Sigmoid colon (tissue), 7 donors: Measurements from ENCODE around the gene ACSL4. TPM values are rescaled to one million over a fixed set of nuclear protein-coding genes. Genes with fewer than 3 reads are reported as not detected.

Experiments
- DNase-seq: peaks from one replicate; pipeline ENCODE4 v3.0.0-alpha.2; 2019
- H3K27ac ChIP-seq, 4 donors: fragments of 200-600 bp; sonication (generic); one replicate each; pipeline ENCODE4 v1.5.1; 2016 to 2019; ENCODE audit warnings: mild to moderate bottlenecking in 1 of 4
- H3K27me3 ChIP-seq, 3 donors: fragments of 200-600 bp; sonication (generic); one replicate each; pipeline ENCODE4 v1.5.1; 2019; ENCODE audit warnings: mild to moderate bottlenecking in 1 of 3
- H3K36me3 ChIP-seq, 4 donors: fragments of 200-600 bp; sonication (generic); one replicate each; pipeline ENCODE4 v1.5.1; 2016 to 2019
- H3K4me1 ChIP-seq, 4 donors: fragments of 200-600 bp; sonication (generic); one replicate each; pipeline ENCODE4 v1.5.1; 2017 to 2019
- H3K4me3 ChIP-seq, 4 donors: fragments of 200-600 bp; sonication (generic); one replicate each; pipeline ENCODE4 v1.5.1; 2017 to 2019; ENCODE audit warnings: mild to moderate bottlenecking in 2 of 4, moderate library complexity in 1 of 4
- H3K9me3 ChIP-seq, 4 donors: fragments of 200-600 bp in 3 of 4; sonication (generic) in 3 of 4; one replicate each; pipeline versions ENCODE4 v1.5.1 to v1.6.1; 2013 to 2019
- EP300 ChIP-seq, 4 donors: sonication (generic); formaldehyde crosslinking; IDR thresholded peaks; one replicate each; pipeline ENCODE4 v1.6.1; 2017; ENCODE audit warnings: antibody characterized with exemption in 4 of 4
- POLR2A ChIP-seq, 2 donors: fragments of 450-650 bp; IDR thresholded peaks; one replicate each; pipeline ENCODE4 v1.6.1; 2016; ENCODE audit warnings: antibody characterized with exemption in 2 of 2, mild to moderate bottlenecking in 2 of 2, moderate library complexity in 2 of 2
- POLR2AphosphoS5 ChIP-seq, 4 donors: sonication (generic); formaldehyde crosslinking; IDR thresholded peaks; one replicate each; pipeline ENCODE4 v1.6.1; 2017; ENCODE audit warnings: antibody characterized with exemption in 4 of 4
- WGBS, 2 donors: extraction: QIAGEN DNeasy Blood & Tissue Kit; methylation state at CpG; one replicate each; pipeline ENCODE4 v1.1.7; 2013; 5-methylcytosine and 5-hydroxymethylcytosine counted together
- intact Hi-C: fragments of 100-400 bp; cut with DNase I; formaldehyde crosslinking; loops from one replicate; pipeline ENCODE4 v1.15.1; 2023
- polyA plus RNA-seq, 3 donors: library from polyadenylated mRNA; stranded (reverse); fragments of 200-250 nt; gene quantifications; one replicate each; pipeline ENCODE4 v1.2.3, GENCODE V29; 2013
- total RNA-seq, 4 donors: library from RNA; depleted of rRNA; stranded (reverse); fragments of >200 nt; gene quantifications; one replicate each; pipeline ENCODE4 v1.1.0, GENCODE V29; 2016
- TF ChIP-seq, protein P1 (sequence below), 4 experiments: fragments of 450-650 bp in 3 of 4; fragments of 200-600 bp in 1 of 4; IDR thresholded peaks; one replicate each; pipeline ENCODE4 v1.5.1; 2016 to 2019; ENCODE audit warnings: antibody characterized with exemption in 4 of 4, mild to moderate bottlenecking in 3 of 4, moderate library complexity in 2 of 4
- donor health status: healthy with polysubstance abuse.
- donor health status: Bipolar disorder and iron deficiency.
- donor health status: healthy.

ACSL4 gene
- total and polyA plus RNA-seq, 7 donors: 6.9 to 45.3 (median 31.3) TPM

DNA sequence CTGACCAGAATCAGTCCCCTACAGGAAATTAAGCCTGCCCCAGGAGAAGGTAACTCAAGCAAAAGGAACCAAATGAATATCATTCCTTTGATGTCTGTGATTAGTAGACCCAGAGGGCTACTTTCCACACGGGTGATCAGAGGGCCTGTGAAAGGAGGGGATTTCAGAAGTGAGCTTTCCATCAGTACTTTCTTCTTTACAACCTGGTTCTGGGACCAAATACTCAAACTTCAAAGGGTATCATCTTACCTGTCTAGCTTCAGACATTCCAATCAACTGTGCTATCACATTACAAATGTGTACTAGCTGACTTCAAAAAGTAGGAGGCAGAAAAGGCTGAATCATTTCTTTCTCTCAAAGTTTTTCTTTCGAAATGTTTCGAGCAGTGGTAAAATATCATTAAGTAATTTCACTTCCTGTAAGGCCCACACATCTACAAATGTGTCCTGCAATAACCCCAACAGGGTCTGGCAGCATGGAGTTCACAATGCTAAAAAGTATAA lies 23.9 kb downstream of the ACSL4 start:
- TF ChIP-seq, protein P1, sequence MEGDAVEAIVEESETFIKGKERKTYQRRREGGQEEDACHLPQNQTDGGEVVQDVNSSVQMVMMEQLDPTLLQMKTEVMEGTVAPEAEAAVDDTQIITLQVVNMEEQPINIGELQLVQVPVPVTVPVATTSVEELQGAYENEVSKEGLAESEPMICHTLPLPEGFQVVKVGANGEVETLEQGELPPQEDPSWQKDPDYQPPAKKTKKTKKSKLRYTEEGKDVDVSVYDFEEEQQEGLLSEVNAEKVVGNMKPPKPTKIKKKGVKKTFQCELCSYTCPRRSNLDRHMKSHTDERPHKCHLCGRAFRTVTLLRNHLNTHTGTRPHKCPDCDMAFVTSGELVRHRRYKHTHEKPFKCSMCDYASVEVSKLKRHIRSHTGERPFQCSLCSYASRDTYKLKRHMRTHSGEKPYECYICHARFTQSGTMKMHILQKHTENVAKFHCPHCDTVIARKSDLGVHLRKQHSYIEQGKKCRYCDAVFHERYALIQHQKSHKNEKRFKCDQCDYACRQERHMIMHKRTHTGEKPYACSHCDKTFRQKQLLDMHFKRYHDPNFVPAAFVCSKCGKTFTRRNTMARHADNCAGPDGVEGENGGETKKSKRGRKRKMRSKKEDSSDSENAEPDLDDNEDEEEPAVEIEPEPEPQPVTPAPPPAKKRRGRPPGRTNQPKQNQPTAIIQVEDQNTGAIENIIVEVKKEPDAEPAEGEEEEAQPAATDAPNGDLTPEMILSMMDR (IDR thresholded peaks at IDR 0.05): no peak
- no peak for TF ChIP-seq EP300 (IDR thresholded peaks at IDR 0.05)
- peaks cover 0 to 27% (median 2%) of the 10 kb centered on the region in 4 donors for H3K4me1 ChIP-seq
- H3K27ac ChIP-seq: peak overlapping the region in 2 of 4 donors; percentile 22 to 49
- H3K9me3 ChIP-seq: no peaks in the 10 kb centered on the region
- 30 to 79% methylated on average over 3 of the region's 3 CpGs for WGBS, 2 donors
- no peaks in the 10 kb centered on the region for H3K27me3 ChIP-seq
- H3K36me3 ChIP-seq: no peaks in the 10 kb centered on the region
- no peak for DNase-seq
- H3K4me3 ChIP-seq: no peak overlapping the region
- intact Hi-C loops: no loop called here

GRCh38 chrX:109707720-109708119 lies 25.3 kb downstream of the ACSL4 start:
- Histone ChIP-seq H3K36me3 (no peaks in the 10 kb centered on the region), H3K9me3 (no peaks in the 10 kb centered on the region), H3K4me3 (no peak overlapping the region), H3K27ac (no peak overlapping the region), H3K4me1 (peaks cover 0 to 15% (median 2%) of the 10 kb centered on the region in 4 donors), H3K27me3 (no peaks in the 10 kb centered on the region)
- WGBS, 2 donors: 68 to 73% methylated on average over 4 of the region's 4 CpGs
- TF ChIP-seq POLR2AphosphoS5 (IDR thresholded peaks at IDR 0.05): no peak
- TF ChIP-seq, protein P1 (IDR thresholded peaks at IDR 0.05): no peak
- no peak for TF ChIP-seq POLR2A (IDR thresholded peaks at IDR 0.05)
- TF ChIP-seq EP300 (IDR thresholded peaks at IDR 0.05): no peak
- no peak for DNase-seq
- intact Hi-C loops: no loop called here

DNA sequence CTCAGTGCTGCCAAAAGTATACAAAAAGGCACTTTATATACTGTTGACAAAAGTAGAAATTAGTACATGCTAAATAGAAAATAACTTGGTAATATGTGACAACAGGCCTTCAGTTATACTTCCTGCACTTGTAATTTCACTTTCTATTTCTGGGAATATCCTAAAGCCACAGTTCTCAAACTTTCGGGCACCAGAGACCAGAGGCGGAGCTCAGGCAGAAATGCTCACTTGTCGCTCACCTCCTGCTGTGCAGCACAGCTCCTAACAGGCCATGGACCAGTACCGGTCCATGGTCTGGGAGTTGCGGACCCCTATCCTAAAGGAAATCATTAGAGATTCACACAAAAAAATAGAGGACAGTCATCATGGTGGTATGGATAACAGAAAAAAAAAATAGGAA lies 25.7 kb downstream of the ACSL4 start:
- Histone ChIP-seq H3K4me3 (no peak overlapping the region), H3K27ac (no peak overlapping the region), H3K36me3 (no peaks in the 10 kb centered on the region), H3K27me3 (no peaks in the 10 kb centered on the region), H3K9me3 (no peaks in the 10 kb centered on the region), H3K4me1 (peaks cover 0 to 15% (median 2%) of the 10 kb centered on the region in 4 donors)
- TF ChIP-seq, protein P1 (IDR thresholded peaks at IDR 0.05): no peak
- no peak for TF ChIP-seq POLR2AphosphoS5 (IDR thresholded peaks at IDR 0.05)
- TF ChIP-seq POLR2A (IDR thresholded peaks at IDR 0.05): no peak
- no peak for TF ChIP-seq EP300 (IDR thresholded peaks at IDR 0.05)
- intact Hi-C loops: no loop called here
- WGBS, 2 donors: 41 to 73% methylated on average over 5 of the region's 5 CpGs
- DNase-seq: no peak

GRCh38 chrX:109704563-109704962 lies 28.5 kb downstream of the ACSL4 start:
- DNase-seq: no peak
- H3K27ac ChIP-seq: no peak overlapping the region
- intact Hi-C loops: no loop called here
- no peaks in the 10 kb centered on the region for H3K36me3 ChIP-seq
- TF ChIP-seq EP300 (IDR thresholded peaks at IDR 0.05) (no peak), POLR2AphosphoS5 (IDR thresholded peaks at IDR 0.05) (no peak), POLR2A (IDR thresholded peaks at IDR 0.05) (no peak)
- TF ChIP-seq, protein P1 (IDR thresholded peaks at IDR 0.05): no peak
- no peaks in the 10 kb centered on the region for H3K9me3 ChIP-seq
- H3K4me1 ChIP-seq: peaks cover 0 to 15% (median 2%) of the 10 kb centered on the region in 4 donors
- no peak overlapping the region for H3K4me3 ChIP-seq
- no peaks in the 10 kb centered on the region for H3K27me3 ChIP-seq

DNA sequence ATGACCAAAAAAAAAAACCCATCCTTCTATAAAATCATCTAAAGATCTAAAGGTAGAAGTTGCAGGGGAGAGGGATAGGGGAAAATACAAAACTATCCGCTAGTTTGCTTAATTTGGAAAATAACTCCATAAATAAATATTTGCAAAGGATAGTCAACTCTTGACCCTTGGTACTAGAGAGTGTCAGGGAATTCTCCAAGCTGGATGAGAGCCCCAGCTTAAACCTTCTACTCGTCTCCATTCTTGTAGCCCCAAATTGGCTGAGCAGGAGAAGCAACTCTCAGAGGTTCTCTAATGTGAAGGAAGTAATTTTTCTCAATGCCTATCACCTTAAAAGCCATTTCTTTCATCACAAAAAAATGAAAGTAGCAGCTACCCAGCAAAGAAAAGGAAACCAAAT lies 35.2 kb downstream of the ACSL4 start:
- no peaks in the 10 kb centered on the region for H3K27me3 ChIP-seq
- no peaks in the 10 kb centered on the region for H3K36me3 ChIP-seq
- 65 to 80% methylated on average over 2 of the region's 2 CpGs for WGBS, 2 donors
- no peaks in the 10 kb centered on the region for H3K4me1 ChIP-seq
- no peak overlapping the region for H3K4me3 ChIP-seq
- TF ChIP-seq EP300 (IDR thresholded peaks at IDR 0.05) (no peak), POLR2A (IDR thresholded peaks at IDR 0.05) (no peak), POLR2AphosphoS5 (IDR thresholded peaks at IDR 0.05) (no peak)
- TF ChIP-seq, protein P1 (IDR thresholded peaks at IDR 0.05): no peak
- no peaks in the 10 kb centered on the region for H3K9me3 ChIP-seq
- intact Hi-C loops: no loop called here
- DNase-seq: no peak
- H3K27ac ChIP-seq: no peak overlapping the region
